GM19099 (cell line): Measurements from ENCODE around the gene ZNF492.

Experiments used
- POLR2A ChIP-seq: IDR thresholded peaks from 3 replicates; pipeline ENCODE4 v1.6.1; 2011; ENCODE audit warnings: low read depth; ENCODE audit not compliant: insufficient read length; ENCODE audit errors: extremely low read depth

The ZNF492 gene

DNA sequence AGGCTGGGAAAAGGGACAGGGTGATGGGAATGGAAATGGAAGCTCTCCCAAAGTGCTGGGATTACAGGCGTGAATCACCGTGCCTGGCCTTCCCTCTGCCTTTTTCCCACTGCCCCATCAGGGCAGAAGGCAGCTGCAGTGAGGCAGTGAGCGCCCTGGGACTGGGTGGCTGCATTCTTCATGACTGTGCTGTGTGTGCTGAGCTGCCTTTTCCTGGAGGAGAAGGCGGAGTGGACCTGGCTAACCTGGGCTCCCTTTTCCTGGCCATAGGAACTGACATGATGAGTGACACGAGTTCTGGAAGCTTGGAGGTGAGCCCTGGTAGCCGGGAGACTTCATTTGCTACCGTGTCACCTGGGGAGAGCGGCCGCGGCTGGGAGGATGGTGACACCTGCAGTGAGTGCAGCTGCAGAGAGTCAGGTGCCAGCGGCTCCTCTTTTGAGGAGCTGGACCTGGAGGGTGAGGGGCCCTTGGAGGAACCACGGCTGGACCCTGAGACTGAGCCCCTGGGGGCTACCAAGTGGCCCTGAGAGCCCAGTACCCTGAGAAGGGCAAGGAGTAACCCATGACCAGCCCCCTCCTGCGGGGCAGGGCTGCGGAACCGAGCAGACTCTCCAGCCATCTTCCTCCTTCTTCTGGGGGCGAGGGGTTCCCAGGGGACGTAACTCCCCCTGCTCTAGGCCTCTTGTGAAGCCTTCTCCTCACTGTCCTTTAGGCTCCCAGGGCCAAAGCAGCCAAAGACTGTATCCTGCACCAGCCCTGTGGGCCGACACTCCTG lies 26.3 kb upstream of the ZNF492 start:
- TF ChIP-seq POLR2A: no peak

DNA sequence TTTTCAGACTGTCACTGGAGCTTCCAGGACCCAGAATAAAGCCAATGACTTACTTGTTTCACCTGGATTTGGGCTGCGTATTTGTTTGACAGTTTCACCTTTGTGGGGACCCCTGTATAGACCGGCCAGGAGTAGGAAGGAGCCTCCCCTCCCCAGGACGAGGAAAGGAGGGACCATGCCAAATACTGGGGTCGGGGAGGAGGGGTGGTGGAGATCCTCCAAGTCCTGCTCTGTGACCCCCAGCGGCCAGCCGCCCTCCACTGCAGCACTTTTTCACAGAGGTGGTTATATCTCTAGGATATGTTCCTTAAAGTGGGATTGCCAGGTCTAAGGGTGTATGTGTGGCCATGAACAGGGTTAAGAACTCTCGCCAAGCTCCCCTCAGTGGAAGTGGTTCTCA lies 25.7 kb upstream of the ZNF492 start:
- no peak for TF ChIP-seq POLR2A

- no peak for TF ChIP-seq POLR2A
These were observed 24.5 kb upstream of the ZNF492 start for GRCh38 chr19:22609630-22610029.

- no peak for TF ChIP-seq POLR2A
These were observed 24.0 kb upstream of the ZNF492 start for GRCh38 chr19:22610121-22610520.

- no peak for TF ChIP-seq POLR2A
These were observed 21.8 kb upstream of the ZNF492 start for GRCh38 chr19:22612316-22612715.

GRCh38 chr19:22616659-22617058 lies 17.5 kb upstream of the ZNF492 start:
- TF ChIP-seq POLR2A: no peak

GRCh38 chr19:22617614-22618320 lies 16.4 kb upstream of the ZNF492 start:
- TF ChIP-seq POLR2A: no peak

DNA sequence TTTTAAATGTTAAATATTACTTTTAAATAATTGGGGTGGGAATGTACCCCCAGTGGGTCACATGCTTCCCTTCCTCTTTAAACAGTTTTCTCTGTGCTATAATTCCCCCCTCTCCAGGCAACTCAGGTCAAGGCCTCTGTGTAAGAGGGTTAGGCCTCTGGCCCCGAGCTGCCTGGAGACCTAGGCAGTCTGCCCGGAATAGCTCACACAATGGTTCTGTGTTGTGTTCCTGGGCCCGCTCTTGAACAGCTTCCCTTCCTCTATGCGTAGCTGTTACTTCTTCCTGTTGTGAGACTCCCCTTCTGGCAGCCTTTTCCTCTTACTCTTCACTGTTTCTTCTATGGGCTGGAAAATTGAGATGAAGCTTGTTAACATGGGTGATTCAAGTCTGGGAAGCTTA lies 14.8 kb upstream of the ZNF492 start:
- TF ChIP-seq POLR2A: no peak

DNA sequence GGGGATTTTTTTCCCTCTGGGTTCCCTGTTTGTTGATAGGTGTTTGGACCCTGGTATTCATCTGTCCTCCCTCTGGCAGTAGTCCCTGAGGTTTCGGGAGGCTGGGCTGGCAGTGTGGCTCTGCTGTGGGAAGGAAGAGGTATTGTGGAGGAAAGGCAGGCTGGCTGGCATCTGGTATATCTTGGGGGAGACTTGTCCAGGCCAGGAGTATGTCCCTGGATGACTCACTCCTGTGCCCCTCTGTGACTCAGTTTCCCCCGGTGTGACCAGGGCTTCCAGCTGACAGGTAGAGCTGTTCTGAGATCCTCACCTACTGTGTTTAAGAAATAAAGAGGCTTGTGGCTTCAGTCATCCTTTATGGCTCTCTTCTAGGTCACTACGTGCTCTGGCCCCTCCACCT lies 14.2 kb upstream of the ZNF492 start:
- TF ChIP-seq POLR2A: no peak

- TF ChIP-seq POLR2A: no peak
These were observed 13.7 kb upstream of the ZNF492 start for GRCh38 chr19:22620401-22620800.

GRCh38 chr19:22620912-22621311 lies 13.2 kb upstream of the ZNF492 start:
- no peak for TF ChIP-seq POLR2A

GRCh38 chr19:22622020-22622419 lies 12.1 kb upstream of the ZNF492 start:
- no peak for TF ChIP-seq POLR2A

DNA sequence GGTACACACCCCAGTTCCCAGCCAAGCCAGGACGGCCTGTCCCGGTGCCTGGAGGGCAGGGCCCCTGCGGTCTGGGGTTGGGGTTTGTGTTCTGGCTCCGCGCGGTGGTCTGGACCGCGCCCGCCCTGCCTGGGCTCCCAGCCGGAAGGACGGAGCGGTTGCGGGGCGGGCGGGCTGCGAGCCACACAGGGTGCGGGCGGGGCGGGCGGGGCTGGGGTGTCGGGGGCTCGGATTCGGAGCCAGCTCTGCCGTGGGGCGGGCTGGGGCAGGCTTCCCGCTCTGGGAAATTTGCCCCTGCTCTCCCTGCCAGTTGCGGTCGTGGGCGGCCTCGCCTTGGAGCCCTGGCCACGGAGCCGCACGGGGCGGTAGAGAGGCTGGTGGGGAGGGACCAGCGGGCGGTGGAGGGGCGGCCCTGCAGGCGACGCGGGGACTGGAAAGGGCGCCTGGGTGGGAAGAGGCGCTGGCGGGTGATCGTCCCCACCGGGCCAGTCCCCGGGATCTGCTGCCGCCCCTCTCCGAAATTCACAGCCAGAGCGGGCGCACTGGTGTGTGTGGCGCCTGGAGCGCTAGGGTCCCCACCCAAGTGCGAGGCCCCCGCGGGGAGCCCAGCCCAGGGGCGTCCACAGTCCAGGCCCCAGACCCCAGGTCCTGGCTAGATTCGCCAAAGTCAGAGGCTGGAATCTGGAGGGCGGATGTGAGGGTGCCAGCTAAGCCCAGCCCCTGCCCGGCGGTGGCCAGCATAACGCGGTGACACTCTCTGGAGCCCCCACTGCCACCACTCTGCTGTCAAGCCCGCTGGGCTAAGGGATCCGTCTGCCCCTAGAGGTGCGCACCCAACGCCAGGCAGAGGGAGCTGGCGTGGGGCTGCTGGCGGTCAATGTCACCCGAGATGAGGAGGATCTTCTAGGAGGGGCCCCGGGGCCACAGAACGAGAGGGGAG lies 11.0 kb upstream of the ZNF492 start:
- no peak for TF ChIP-seq POLR2A

DNA sequence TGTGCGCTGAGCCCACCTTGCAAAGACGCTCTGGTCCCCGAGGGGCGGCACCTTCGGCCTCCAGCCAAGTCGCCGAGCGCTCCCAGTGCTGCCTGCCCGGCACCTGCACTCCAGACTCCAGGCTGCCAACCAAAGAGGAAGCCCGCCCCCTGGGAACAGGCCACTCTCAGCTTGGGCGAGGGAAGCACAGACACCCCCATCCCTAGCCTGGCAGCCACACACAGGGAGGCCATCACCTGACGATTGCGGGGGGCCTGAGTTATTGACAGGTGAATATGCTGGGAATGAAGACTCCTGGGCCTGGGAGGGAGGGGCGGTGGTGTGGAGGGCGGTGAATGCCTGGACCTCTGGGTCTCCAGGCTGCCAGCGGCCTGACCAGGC lies 10.3 kb upstream of the ZNF492 start:
- TF ChIP-seq POLR2A: no peak
